ENCODE measurements around the gene TAGAP.

DNA sequence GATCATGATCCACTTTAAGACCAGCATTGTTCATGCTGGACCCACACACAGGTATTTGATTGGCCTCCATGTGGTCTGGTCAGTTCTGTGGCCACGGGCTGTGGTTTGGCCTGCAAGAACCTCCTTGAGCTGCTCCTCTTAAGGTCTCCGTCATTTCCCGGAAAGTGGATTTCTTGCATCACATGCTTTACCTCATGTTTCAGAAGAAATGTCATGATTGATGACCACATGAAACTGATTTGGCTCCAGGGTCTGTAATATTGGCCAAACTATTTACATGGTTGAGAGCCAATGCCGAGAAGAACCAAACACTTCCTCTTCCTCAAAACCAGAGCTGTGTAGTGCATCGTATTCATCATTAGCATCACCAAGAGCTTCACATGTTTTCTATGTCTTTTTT, 31.6 kb downstream of the TAGAP start:
- TF ChIP-seq CTCF (IDR thresholded peaks at IDR 0.05; ENCODE audit: low read length) = no peak
- TF ChIP-seq EZH2phosphoT487 (IDR thresholded peaks at IDR 0.05; ENCODE audit: low read length) = no peak
- no peak for TF ChIP-seq EZH2 (optimal IDR thresholded peaks at IDR 0.05; ENCODE audit: low read depth, low read length)
